Left ventricle myocardium inferior (tissue), 1 donor: ENCODE data around the gene BCL11B. TPM values are rescaled to one million over a fixed set of nuclear protein-coding genes. Genes with fewer than 3 reads are reported as not detected.

Experiments used
- DNase-seq: peaks from one replicate; pipeline ENCODE4 v3.0.0-alpha.2; 2020
- H3K27ac ChIP-seq: fragments of 200-600 bp; replicated peaks from 2 replicates; pipeline ENCODE4 v1.8.0; 2021
- H3K27me3 ChIP-seq: fragments of 200-600 bp; 2 replicates; pipeline ENCODE4 v1.8.0; 2021; ENCODE audit warnings: low read depth
- H3K36me3 ChIP-seq: fragments of 200-600 bp; 2 replicates; pipeline ENCODE4 v1.8.0; 2021
- H3K4me1 ChIP-seq: fragments of 200-600 bp; 2 replicates; pipeline ENCODE4 v1.8.0; 2021
- H3K4me3 ChIP-seq: fragments of 200-600 bp; 2 replicates; pipeline ENCODE4 v1.8.0; 2021; ENCODE audit warnings: mild to moderate bottlenecking, moderate library complexity
- H3K9me3 ChIP-seq: fragments of 200-600 bp; replicated peaks from 2 replicates; pipeline ENCODE4 v1.8.0; 2021
- intact Hi-C: fragments of 100-400 bp; cut with micrococcal nuclease; formaldehyde crosslinking; loops from one replicate; pipeline ENCODE4 v1.11.0; 2022
- long read RNA-seq: library from polyadenylated mRNA; unstranded; transcript quantifications from one replicate; pipeline ENCODE4 v2.0.0, GENCODE V29; 2021
- total RNA-seq: library from RNA; stranded (reverse); fragmentation: NEBNext Ultra II Directional; extraction: Animal tissue kit (Norgen Biotek cat#: 25700); gene quantifications from one replicate; pipeline ENCODE4 v1.2.1, GENCODE V29; 2021
- TF ChIP-seq, protein P1 (sequence below): fragments of 200-600 bp; IDR thresholded peaks from 2 replicates; pipeline ENCODE4 v1.8.0; 2021; ENCODE audit warnings: antibody characterized with exemption, mild to moderate bottlenecking, borderline replicate concordance
- donor health status: DM: no; HTN: yes; CAD: no; lungs with severe emphysema.

BCL11B gene
- total RNA-seq = 0.11 TPM
- long read RNA-seq = 0 reads

- Histone ChIP-seq H3K9me3 (no peaks in the 10 kb centered on the region), H3K4me3 (peak within 1 kb of the TSS; percentile 61), H3K27me3 (peaks cover 100% of the 10 kb centered on the region), H3K36me3 (no peaks in the 10 kb centered on the region), H3K4me1 (peaks cover 51% of the 10 kb centered on the region), H3K27ac (no peak within 1 kb of the TSS)
- intact Hi-C loops = no loop called here
- DNase-seq = peak; percentile 33
- TF ChIP-seq, protein P1, sequence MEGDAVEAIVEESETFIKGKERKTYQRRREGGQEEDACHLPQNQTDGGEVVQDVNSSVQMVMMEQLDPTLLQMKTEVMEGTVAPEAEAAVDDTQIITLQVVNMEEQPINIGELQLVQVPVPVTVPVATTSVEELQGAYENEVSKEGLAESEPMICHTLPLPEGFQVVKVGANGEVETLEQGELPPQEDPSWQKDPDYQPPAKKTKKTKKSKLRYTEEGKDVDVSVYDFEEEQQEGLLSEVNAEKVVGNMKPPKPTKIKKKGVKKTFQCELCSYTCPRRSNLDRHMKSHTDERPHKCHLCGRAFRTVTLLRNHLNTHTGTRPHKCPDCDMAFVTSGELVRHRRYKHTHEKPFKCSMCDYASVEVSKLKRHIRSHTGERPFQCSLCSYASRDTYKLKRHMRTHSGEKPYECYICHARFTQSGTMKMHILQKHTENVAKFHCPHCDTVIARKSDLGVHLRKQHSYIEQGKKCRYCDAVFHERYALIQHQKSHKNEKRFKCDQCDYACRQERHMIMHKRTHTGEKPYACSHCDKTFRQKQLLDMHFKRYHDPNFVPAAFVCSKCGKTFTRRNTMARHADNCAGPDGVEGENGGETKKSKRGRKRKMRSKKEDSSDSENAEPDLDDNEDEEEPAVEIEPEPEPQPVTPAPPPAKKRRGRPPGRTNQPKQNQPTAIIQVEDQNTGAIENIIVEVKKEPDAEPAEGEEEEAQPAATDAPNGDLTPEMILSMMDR = peak; percentile 44
These were observed at the start of gene BCL11B for GRCh38 chr14:99271951-99272631. BCL11B (minus strand) TSS chr14:99272197; CDS start chr14:99271218, 979 bp downstream.

DNA sequence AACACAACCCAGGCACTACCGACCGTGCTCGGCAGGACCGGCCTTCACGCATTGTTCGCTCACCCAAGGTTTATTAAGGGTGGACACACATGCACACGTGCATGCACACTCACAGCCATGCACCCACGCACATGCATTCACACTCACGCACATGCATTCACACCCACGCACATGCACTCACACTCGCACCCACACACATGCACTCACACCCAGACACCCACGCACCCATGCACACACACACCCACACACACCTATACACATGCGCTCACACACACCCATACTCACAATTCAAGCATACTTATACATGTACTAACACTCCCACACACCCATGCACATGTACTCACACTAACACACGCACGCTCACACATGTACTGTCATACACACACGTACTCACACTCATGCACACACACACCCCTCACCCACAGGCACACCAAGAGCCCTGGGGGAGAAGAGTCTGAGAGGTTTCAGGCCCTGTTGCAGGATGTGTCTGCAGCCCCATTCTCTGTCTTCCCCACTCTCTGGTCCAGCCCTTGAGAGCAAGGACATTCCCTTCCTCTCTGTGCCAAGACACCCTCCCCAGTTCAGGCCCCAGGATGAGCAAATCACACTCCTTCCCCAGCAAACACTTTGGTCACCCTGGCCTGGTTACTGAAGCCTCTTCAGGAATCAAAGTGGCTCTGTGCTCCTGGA lies 49.4 kb upstream of the BCL11B start:
- H3K27me3 ChIP-seq = peaks cover 72% of the 10 kb centered on the region
- no peak overlapping the region for H3K27ac ChIP-seq
- no peak for DNase-seq
- TF ChIP-seq, protein P1 = no peak
- H3K4me1 ChIP-seq = no peaks in the 10 kb centered on the region
- H3K4me3 ChIP-seq = no peak overlapping the region
- intact Hi-C loops = no loop called here
- no peaks in the 10 kb centered on the region for H3K36me3 ChIP-seq
- no peaks in the 10 kb centered on the region for H3K9me3 ChIP-seq

GRCh38 chr14:99320621-99321235 lies 48.7 kb upstream of the BCL11B start:
- H3K9me3 ChIP-seq = no peaks in the 10 kb centered on the region
- intact Hi-C loops = no loop called here
- TF ChIP-seq, protein P1 = no peak
- H3K27ac ChIP-seq = no peak overlapping the region
- DNase-seq = no peak
- H3K4me1 ChIP-seq = no peaks in the 10 kb centered on the region
- H3K27me3 ChIP-seq = peaks cover 70% of the 10 kb centered on the region
- no peaks in the 10 kb centered on the region for H3K36me3 ChIP-seq
- no peak overlapping the region for H3K4me3 ChIP-seq

DNA sequence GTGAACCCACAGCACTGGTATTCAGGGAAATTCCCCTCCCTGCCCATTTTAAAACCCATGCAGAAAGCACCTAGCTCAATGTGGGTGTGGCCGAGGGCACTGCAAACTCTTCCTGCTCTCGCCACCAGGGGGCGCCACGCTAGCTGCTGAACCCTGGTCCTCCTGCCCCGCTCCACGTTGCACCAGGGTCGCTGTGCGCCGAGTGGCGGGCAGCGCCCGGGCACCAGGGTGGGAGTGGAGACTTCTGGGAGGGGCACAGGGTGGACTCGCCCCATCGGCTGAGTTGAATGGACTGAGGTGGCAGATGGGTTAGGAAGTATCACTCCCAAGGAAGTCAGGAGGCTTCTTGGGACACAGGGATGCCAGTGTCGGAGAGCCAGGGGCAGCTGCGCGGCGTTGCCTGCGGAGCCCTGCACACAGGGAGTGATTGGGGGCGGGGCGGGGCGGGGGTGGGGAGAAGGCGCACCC lies 48.1 kb upstream of the BCL11B start:
- H3K27me3 ChIP-seq = peaks cover 69% of the 10 kb centered on the region
- no peaks in the 10 kb centered on the region for H3K4me1 ChIP-seq
- no peak overlapping the region for H3K4me3 ChIP-seq
- H3K9me3 ChIP-seq = no peaks in the 10 kb centered on the region
- no peaks in the 10 kb centered on the region for H3K36me3 ChIP-seq
- intact Hi-C loops = no loop called here
- TF ChIP-seq, protein P1 = peak; percentile 72
- peak; percentile 21 for DNase-seq
- no peak overlapping the region for H3K27ac ChIP-seq

- Histone ChIP-seq H3K36me3 (no peaks in the 10 kb centered on the region), H3K27ac (no peak overlapping the region), H3K27me3 (peaks cover 69% of the 10 kb centered on the region), H3K9me3 (no peaks in the 10 kb centered on the region), H3K4me3 (no peak overlapping the region), H3K4me1 (no peaks in the 10 kb centered on the region)
- no peak for DNase-seq
- TF ChIP-seq, protein P1 = no peak
- intact Hi-C loops = no loop called here
These were observed 46.9 kb upstream of the BCL11B start for GRCh38 chr14:99318959-99319295.
